Amygdala (tissue), 56 donors: ENCODE measurements around the gene TDRD10.

Source experiments
- DNase-seq, 56 donors: peaks; one replicate each; lab custom pipeline; 2025; lab: John Stamatoyannopoulos, UW

Gene TDRD10, protein sequence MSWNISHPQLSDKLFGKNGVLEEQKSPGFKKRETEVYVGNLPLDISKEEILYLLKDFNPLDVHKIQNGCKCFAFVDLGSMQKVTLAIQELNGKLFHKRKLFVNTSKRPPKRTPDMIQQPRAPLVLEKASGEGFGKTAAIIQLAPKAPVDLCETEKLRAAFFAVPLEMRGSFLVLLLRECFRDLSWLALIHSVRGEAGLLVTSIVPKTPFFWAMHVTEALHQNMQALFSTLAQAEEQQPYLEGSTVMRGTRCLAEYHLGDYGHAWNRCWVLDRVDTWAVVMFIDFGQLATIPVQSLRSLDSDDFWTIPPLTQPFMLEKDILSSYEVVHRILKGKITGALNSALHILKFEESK

GRCh38 chr1:154502066-154502743 lies at the start of gene TDRD10, which contains the start of gene SHE:
Gene TDRD10 (plus strand): TSS chr1:154502219. CDS start chr1:154506904, 4,685 bp downstream.
Gene SHE (minus strand): TSS chr1:154502412. CDS start chr1:154502026, 386 bp downstream.
- DNase-seq = no peak

DNA sequence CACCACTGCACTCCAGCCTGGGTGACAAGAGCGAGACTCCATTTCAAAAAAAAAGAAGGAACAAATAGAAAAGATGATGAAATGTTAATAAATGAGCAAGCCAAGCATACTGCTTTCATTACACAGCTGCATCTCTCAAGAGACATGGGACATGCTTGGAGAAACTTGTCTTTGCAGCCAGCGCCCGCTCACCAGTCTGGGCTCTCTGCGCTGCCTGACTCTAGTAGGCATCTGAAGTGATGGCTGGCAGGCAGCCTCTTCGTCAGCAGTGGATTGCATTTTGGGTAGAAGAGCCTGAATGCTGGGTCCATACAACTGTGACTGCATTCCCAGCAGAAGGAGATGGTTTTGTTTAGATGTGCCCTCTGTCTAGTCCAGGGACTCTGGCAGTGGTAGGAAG lies 48.9 kb upstream of the TDRD10 start:
- peak in 3 of 56 donors; percentile 30 to 42 (median 31) for DNase-seq

DNA sequence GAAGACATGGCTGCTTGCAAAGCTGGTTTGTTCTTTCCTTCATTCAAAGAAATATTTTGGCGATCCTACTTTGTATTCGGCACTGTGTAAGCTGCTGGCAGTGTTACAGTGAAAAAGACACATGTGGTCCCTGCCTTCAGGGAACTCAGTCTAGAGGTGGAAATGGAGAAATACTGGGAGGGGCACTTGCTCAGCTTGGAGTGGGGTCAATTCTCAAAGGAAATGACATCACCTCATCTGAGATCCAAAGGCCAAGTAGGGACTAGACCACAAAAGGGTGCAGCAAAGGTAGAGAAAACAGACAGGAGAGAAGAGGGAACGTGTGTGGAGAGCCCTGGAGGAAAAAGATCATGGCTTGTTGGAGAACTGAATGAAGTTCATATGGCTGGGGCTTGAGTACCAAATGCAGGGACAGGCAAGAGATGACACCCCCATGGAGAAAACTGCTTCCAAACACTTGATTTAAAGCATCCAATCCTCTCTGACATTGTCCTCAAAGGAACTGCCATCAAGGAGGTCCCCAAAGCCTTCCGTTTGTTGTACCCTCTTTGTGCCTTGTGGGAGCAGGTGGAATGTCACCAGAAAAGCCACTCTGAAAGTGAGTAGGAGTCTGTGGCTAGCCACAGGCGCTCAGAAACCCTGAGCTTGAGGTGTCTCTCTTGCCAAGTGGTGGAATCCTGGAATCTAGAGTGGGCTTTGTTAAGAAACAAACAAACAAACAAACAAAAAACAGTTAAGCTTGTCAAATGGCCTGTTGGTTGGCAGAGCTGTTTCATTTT lies 48.3 kb upstream of the TDRD10 start:
- peak in 2 of 56 donors; percentile 7 to 42 for DNase-seq

- DNase-seq = no peak
These were observed 47.5 kb upstream of the TDRD10 start for GRCh38 chr1:154454386-154455120.

- no peak for DNase-seq
These were observed 45.4 kb upstream of the TDRD10 start for GRCh38 chr1:154456631-154457030.

- peak in 6 of 56 donors; percentile 2 to 50 (median 40) for DNase-seq
These were observed 42.9 kb upstream of the TDRD10 start for GRCh38 chr1:154459080-154459479.

GRCh38 chr1:154460695-154461260 lies 41.2 kb upstream of the TDRD10 start:
- DNase-seq = no peak

DNA sequence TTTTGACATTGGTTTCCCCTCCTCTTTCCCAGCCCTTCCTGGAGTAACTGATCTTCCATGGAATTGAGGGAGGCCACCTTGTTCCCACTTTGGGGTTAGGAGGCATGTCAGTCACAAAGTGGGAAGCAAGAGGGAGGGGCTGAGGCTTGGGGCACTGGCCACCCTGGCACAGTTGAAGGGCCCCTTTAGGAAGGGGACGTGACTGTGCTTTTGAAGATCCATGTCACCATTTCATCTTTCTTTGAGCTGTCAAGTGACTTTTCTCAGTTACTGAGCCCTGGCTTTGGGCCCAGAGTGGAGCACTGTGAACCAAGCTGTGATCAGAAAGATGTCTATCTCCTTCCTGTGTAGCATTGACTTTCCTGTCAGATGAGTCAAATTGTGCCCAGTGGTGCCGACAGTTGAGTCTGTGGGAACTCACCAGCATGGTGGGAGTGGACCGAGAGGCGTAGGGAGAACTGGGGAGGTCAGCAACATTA lies 38.5 kb upstream of the TDRD10 start:
- DNase-seq = no peak

- DNase-seq = no peak
These were observed 36.3 kb upstream of the TDRD10 start for GRCh38 chr1:154465621-154466195.

GRCh38 chr1:154466206-154466605 lies 35.8 kb upstream of the TDRD10 start:
- DNase-seq = no peak

GRCh38 chr1:154466921-154467417 lies 35.0 kb upstream of the TDRD10 start:
- DNase-seq = peak in 3 of 56 donors; percentile 9 to 16 (median 12)

GRCh38 chr1:154467434-154468102 lies 34.5 kb upstream of the TDRD10 start:
- no peak for DNase-seq

- DNase-seq = peak in 2 of 56 donors; percentile 17 to 28
These were observed 33.3 kb upstream of the TDRD10 start for GRCh38 chr1:154468535-154469250.

DNA sequence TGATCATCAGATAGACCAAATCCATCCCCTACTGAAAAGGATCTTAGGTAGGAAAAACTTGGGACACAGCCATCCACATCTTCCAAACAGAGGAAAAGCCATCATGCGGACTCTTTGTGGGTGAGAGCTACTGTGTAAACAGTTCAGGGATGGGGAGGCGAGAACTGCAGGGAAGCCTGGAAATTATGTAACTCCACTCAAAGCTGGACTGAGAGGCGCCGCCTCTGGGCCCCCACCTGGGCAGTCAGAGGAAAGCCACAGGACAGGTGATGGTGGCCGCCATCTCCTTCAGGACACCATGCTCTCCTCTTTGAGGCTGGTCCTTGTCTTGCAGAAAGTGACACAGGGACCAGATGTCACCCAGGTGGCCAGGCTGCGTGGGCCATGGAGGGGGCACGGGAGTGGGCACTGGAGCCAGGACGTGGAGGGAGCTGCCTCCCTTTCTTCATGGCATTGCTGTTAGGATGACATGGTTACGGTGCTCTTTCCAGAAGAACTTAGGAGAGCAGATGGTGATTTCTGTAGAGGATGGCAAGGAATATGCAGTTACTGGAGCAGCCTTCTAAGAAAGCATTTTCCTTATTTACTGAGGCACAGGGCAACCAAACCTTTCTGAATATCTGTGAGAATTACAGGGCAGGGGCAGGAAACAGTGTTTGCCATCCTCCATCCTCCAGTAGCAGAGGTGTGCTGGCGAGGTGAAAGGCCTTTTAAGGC lies 32.0 kb upstream of the TDRD10 start:
- DNase-seq = no peak

DNA sequence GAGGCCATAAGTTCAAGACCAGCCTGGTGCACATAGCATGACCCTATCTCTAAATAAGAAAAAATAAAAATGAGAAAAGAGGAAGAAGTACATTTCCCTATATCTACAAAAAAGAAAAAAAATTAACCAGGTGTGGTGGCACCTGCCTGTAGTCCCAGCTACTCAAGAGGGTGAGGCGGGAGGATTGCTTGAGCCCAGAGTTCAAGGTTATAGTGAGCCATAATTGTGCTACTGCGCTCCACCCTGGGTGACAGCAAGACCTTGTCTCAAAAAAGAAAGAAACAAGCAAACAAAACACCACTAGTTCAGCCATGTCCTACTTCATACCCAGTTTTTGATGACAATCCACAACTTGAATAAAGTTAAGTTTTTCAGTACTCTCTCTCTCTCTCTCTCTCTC lies 30.7 kb upstream of the TDRD10 start:
- DNase-seq = no peak

DNA sequence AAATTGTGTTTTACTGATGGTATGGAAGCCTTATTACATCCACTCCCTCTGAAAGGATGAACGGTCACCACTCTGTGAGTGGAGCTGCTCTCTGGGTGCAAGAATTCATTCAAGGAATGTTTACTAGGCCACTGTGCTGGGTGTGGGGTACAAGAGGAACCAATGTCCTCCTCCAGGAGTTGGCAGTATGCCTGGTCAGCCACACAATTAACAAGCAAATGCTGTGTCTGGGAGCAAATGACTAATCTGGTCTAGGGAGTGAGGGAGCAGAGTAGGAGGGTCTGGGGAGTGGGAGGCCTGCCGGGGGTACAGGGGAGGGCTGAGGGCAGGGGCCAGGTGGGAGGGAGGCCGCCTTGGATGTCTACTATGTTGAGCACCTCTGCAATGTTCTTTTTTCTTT lies 27.2 kb upstream of the TDRD10 start:
- DNase-seq = peak in 54 of 56 donors; percentile 13 to 91 (median 74)

DNA sequence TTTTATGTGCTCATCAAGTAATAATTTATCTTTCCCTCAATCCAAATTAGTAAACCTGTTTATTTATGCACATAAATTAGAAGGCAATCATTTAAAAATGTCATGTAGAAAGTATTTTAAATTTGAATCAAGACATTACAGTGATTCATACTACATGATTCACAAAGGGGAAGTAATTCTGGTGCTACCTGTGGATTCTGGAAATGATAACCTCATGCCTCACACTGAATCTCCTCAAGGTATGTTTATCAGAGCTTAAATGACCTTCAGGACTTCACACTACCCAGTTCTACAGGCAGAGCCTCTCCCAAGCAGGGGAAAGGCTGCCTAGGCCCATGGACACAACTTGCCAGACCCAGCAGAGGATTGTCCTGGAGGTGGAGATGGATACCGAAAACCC lies 25.2 kb upstream of the TDRD10 start:
- no peak for DNase-seq
